ENCODE results near the gene NCOA5.
A peak's percentile ranks its signal among the peaks of the same experiment; 100 is the strongest.

Gene NCOA5

DNA sequence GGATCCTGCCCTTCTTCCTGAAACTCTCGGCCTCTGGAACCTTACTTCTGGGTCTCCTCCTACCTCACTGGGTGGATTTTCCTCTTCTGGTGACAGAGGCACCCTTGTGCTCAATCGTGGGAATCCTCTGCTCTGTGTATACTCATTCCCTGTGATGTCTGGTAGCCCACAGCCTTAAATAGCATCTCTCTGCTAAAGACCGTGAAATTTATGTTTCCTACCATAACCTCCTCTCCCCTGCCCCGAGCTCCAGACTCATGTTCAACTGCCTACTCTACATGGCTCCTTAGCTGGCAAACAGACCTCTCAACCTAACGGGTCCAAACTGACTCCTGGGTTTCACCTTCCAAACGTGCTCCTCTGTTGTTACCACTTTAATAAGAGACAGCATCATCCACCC, 71.2 kb downstream of the NCOA5 start:
- no peak for DNase-seq (ENCODE audit: low read depth in 2 of 3, low spot score in 2 of 3)

DNA sequence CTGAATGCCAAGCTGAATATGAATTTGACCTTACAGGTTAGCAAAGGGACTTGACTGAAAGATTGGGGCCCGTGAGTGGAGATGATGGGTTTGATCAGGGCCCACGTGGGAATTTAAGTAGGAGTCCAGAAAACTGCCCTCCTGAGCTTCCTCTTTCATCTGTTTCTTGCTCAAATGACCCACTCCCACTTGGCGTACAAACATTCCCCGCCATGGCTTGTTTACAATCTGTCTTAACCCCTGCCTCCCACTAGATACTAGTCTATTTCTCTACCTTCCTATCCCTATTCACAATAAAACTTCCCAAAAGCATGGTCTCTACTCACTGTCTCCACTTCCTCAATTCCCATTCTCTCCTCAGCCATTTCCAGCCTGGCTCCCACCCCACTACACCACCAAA, 71.7 kb downstream of the NCOA5 start:
- no peak for DNase-seq (ENCODE audit: low read depth in 2 of 3, low spot score in 2 of 3)

DNA sequence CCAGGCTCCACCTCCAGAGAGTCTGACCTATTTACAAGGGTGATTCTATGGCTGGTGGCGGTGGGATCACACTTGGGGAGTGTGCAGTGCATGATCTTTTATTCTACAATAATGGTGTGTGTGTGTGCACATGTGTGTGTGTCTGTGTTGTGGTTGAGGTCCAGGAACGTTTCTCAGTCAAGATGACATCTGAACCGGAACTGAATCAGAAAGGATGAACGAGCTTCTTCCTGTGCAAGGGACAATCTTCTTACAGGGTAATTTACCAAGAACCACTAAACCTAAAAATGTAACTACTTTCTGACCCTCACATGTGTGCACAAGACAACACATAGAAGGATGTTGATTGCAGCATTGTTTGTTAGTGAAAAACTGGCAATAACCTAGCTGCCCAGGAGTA, 72.5 kb downstream of the NCOA5 start:
- no peak for DNase-seq (ENCODE audit: low read depth in 2 of 3, low spot score in 2 of 3)

DNA sequence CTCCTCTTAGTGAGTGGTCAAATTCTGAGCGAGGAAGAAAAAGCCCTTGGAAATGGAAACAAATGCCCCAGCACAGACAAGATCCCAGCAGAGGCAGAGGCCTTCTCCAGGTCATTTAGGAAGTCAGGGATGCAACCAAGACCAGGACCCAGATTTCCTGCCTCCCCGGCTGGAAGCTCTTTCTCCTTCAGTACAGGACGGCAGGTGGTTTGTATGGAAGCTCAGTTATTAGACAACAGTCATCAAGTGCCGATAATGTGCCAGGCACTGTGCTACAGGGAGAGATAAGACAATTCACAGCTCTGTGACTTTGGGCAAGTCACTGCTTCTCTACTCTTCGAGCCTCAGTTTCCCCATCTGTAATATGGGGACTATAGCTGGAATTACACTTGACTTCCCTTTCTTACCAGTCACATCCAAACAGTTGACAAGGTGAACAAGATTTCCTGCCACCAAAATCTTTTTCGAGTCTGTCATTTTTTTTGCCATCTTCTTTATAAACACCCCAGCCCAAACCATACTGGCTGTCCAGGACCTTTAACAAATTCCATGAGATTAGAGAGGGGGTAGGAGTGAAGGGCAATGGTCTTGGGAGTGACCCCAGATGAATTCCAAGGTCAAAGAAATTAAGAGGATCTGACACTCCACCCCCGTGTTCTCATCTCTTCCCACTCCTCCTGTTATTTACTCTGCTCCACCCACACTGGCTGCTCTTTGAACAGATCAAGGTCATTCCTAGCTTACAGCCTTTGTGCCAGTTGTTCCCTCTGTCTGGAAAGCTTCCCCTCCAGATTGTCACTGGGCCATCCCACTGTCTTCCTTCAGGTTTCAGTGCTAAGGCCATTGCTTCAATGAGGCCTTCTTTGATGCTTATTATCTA, 75.0 kb downstream of the NCOA5 start:
- no peak for DNase-seq (ENCODE audit: low read depth in 2 of 3, low spot score in 2 of 3)

- peak; percentile 41 to 57 (median 45) for DNase-seq (ENCODE audit: low read depth in 2 of 3, low spot score in 2 of 3)
Measured at GRCh38 chr20:46013829-46014516, 75.8 kb downstream of the NCOA5 start.

GRCh38 chr20:46013322-46013828, 76.4 kb downstream of the NCOA5 start:
- no peak for DNase-seq (ENCODE audit: low read depth in 2 of 3, low spot score in 2 of 3)

DNA sequence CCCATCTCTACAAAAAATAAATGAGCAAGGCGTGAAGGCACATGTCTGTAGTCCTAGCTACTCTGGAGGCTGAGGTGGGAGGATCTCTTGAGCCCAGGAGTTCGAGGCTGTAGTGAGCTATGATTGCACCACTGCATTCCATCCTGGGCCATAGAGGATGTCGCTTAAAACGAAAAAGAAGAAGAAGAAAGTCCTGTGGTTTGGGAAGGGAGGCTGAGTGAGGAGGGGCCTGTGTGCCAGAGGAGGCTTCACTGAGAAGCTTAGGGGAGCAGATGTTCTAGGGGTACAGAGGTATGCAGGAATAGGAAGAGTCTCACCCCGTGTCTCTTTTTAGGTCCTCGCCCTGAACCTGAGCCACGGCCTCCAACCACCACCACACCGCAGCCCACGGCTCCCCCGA, 76.8 kb downstream of the NCOA5 start:
- DNase-seq (ENCODE audit: low read depth in 2 of 3, low spot score in 2 of 3) = no peak

- peak in 1 of 3 experiments; percentile 51 for DNase-seq (ENCODE audit: low read depth in 2 of 3, low spot score in 2 of 3)
Measured at GRCh38 chr20:46011631-46012482, 77.9 kb downstream of the NCOA5 start.

Data from activated CD8-positive, alpha-beta memory T cell treated with anti-CD3 and anti-CD28 coated beads for 48 hours (primary cell).